ENCODE data around the gene NMBR. TPM values are rescaled to one million over a fixed set of nuclear protein-coding genes. Genes with fewer than 3 reads are reported as not detected.

Gene NMBR
- total RNA-seq, 4 donors from 2014 or later, result not detected

- H3K36me3 ChIP-seq, result peaks cover 19 to 74% (median 49%) of the 10 kb centered on the region in 4 donors
Measured at GRCh38 chr6:142172758-142173157, 25.8 kb upstream of the NMBR start.

GRCh38 chr6:142171351-142171750 lies 24.4 kb upstream of the NMBR start:
- DNase-seq (ENCODE audit: extremely low spot score), result no peak

More at GRCh38 chr6:142172758-142173157, 25.8 kb upstream of the NMBR start:
- H3K9me3 ChIP-seq, result no peaks in the 10 kb centered on the region
- no peak overlapping the region for H3K4me3 ChIP-seq
- no peak for DNase-seq (ENCODE audit: extremely low spot score)
- H3K27me3 ChIP-seq, result no peaks in the 10 kb centered on the region
- H3K27ac ChIP-seq (replicated peaks in 1 of 4), result no peak overlapping the region
- no peaks in the 10 kb centered on the region for H3K4me1 ChIP-seq
- intact Hi-C loops (cut with DNase I), result no loop called here
- TF ChIP-seq CTCF (IDR thresholded peaks at IDR 0.05) (no peak), EP300 (IDR thresholded peaks at IDR 0.05) (no peak), POLR2A (IDR thresholded peaks at IDR 0.05; ENCODE audit: low read depth) (no peak), POLR2AphosphoS5 (IDR thresholded peaks at IDR 0.05) (no peak)

GRCh38 chr6:142167486-142167885 lies 20.6 kb upstream of the NMBR start:
- DNase-seq (ENCODE audit: extremely low spot score), result no peak
- H3K9me3 ChIP-seq, result no peaks in the 10 kb centered on the region
- H3K4me1 ChIP-seq, result peaks cover 0 to 11% (median 9%) of the 10 kb centered on the region in 4 donors
- WGBS, result 78% methylated on average over 2 of the region's 2 CpGs
- peaks cover 23 to 57% (median 47%) of the 10 kb centered on the region in 4 donors for H3K36me3 ChIP-seq
- intact Hi-C loops (cut with DNase I), result loop anchor here (10.0 kb wide), 1 partner anchor 217 kb away; no protein-coding TSS in a partner anchor
- H3K27ac ChIP-seq (replicated peaks in 1 of 4), result no peak overlapping the region
- no peak for TF ChIP-seq CTCF (IDR thresholded peaks at IDR 0.05)
- TF ChIP-seq POLR2AphosphoS5 (IDR thresholded peaks at IDR 0.05), result no peak
- no peak for TF ChIP-seq EP300 (IDR thresholded peaks at IDR 0.05)
- no peak for TF ChIP-seq POLR2A (IDR thresholded peaks at IDR 0.05; ENCODE audit: low read depth)
- H3K4me3 ChIP-seq, result no peak overlapping the region
- no peaks in the 10 kb centered on the region for H3K27me3 ChIP-seq

More at GRCh38 chr6:142171351-142171750, 24.4 kb upstream of the NMBR start:
- H3K9me3 ChIP-seq, result no peaks in the 10 kb centered on the region
- peaks cover 23 to 81% (median 64%) of the 10 kb centered on the region in 4 donors for H3K36me3 ChIP-seq
- H3K27me3 ChIP-seq, result no peaks in the 10 kb centered on the region
- intact Hi-C loops (cut with DNase I), result no loop called here
- no peaks in the 10 kb centered on the region for H3K4me1 ChIP-seq
- no peak for TF ChIP-seq POLR2A (IDR thresholded peaks at IDR 0.05; ENCODE audit: low read depth)
- TF ChIP-seq EP300 (IDR thresholded peaks at IDR 0.05), result no peak
- TF ChIP-seq POLR2AphosphoS5 (IDR thresholded peaks at IDR 0.05), result no peak
- TF ChIP-seq CTCF (IDR thresholded peaks at IDR 0.05), result no peak
- H3K27ac ChIP-seq (replicated peaks in 1 of 4), result no peak overlapping the region
- no peak overlapping the region for H3K4me3 ChIP-seq

GRCh38 chr6:142167071-142167470 lies 20.1 kb upstream of the NMBR start:
- no peaks in the 10 kb centered on the region for H3K9me3 ChIP-seq
- peaks cover 23 to 53% (median 44%) of the 10 kb centered on the region in 4 donors for H3K36me3 ChIP-seq
- no peaks in the 10 kb centered on the region for H3K27me3 ChIP-seq
- H3K4me3 ChIP-seq, result no peak overlapping the region
- H3K27ac ChIP-seq (replicated peaks in 1 of 4), result no peak overlapping the region
- TF ChIP-seq EP300 (IDR thresholded peaks at IDR 0.05) (no peak), CTCF (IDR thresholded peaks at IDR 0.05) (no peak), POLR2AphosphoS5 (IDR thresholded peaks at IDR 0.05) (no peak), POLR2A (IDR thresholded peaks at IDR 0.05; ENCODE audit: low read depth) (no peak)
- peaks cover 0 to 14% (median 9%) of the 10 kb centered on the region in 4 donors for H3K4me1 ChIP-seq
- 76% methylated on average over 3 of the region's 3 CpGs for WGBS
- DNase-seq (ENCODE audit: extremely low spot score), result no peak
- intact Hi-C loops (cut with DNase I), result loop anchor here (10.0 kb wide), 1 partner anchor 218 kb away; no protein-coding TSS in a partner anchor

GRCh38 chr6:142165227-142165626 lies 18.3 kb upstream of the NMBR start:
- H3K9me3 ChIP-seq, result no peaks in the 10 kb centered on the region
- no peak for TF ChIP-seq EP300 (IDR thresholded peaks at IDR 0.05)
- TF ChIP-seq CTCF (IDR thresholded peaks at IDR 0.05), result no peak
- no peak for TF ChIP-seq POLR2AphosphoS5 (IDR thresholded peaks at IDR 0.05)
- TF ChIP-seq POLR2A (IDR thresholded peaks at IDR 0.05; ENCODE audit: low read depth), result no peak
- no peaks in the 10 kb centered on the region for H3K27me3 ChIP-seq
- no peak for DNase-seq (ENCODE audit: extremely low spot score)
- peaks cover 13 to 35% (median 26%) of the 10 kb centered on the region in 4 donors for H3K36me3 ChIP-seq
- H3K4me1 ChIP-seq, result peaks cover 0 to 14% (median 9%) of the 10 kb centered on the region in 4 donors
- 94% methylated on average over 4 of the region's 4 CpGs for WGBS
- H3K4me3 ChIP-seq, result no peak overlapping the region
- no peak overlapping the region for H3K27ac ChIP-seq (replicated peaks in 1 of 4)
- intact Hi-C loops (cut with DNase I), result loop anchor here (10.0 kb wide), 1 partner anchor 220 kb away; no protein-coding TSS in a partner anchor

All from esophagus muscularis mucosa (tissue), 4 donors.